Naive B cell (primary cell): ENCODE results near the gene UBXN7. TPM values are rescaled to one million over a fixed set of nuclear protein-coding genes. Genes with fewer than 3 reads are reported as not detected.
"Not testable (repeated sequence)": the region's sequence is repeated elsewhere in the genome, so short reads cannot be mapped to it uniquely, and the experiment has no call there.

ENCODE experiments used
- ATAC-seq, 2 donors: fragments of 150-1000 bp; cut with Tn5 transposase; 2 replicates each; pipeline ENCODE4 v1.10.0; 2021; ENCODE audit warnings: low read depth in 2 of 2, mild to moderate bottlenecking in 2 of 2, moderate library complexity in 2 of 2
- DNase-seq: peaks from one replicate; pipeline ENCODE4 v3.0.0; 2022
- H3K27ac Mint-ChIP-seq, 6 donors: one replicate each; pipeline ENCODE4 v1.8.0; 2020 to 2022; ENCODE audit warnings: mild to moderate bottlenecking in 6 of 6, mixed read lengths in 6 of 6, moderate library complexity in 5 of 6, inconsistent platforms in 2 of 6
- H3K27me3 Mint-ChIP-seq, 3 donors: one replicate each; pipeline ENCODE4 v1.8.0; 2021 to 2022; ENCODE audit warnings: mixed read lengths in 3 of 3, mild to moderate bottlenecking in 1 of 3
- H3K36me3 Mint-ChIP-seq, 2 donors: one replicate each; pipeline ENCODE4 v1.8.0; 2020 to 2022; ENCODE audit warnings: mixed read lengths in 2 of 2, inconsistent platforms in 1 of 2, mild to moderate bottlenecking in 1 of 2
- H3K4me1 Mint-ChIP-seq, 3 donors: one replicate each; pipeline ENCODE4 v1.8.0; 2020 to 2022; ENCODE audit warnings: mixed read lengths in 3 of 3, inconsistent platforms in 1 of 3, mild to moderate bottlenecking in 1 of 3, moderate library complexity in 1 of 3
- H3K4me3 Mint-ChIP-seq, 8 donors: one replicate each; pipeline ENCODE4 v1.8.0; 2020 to 2022; ENCODE audit warnings: mild to moderate bottlenecking in 8 of 8, mixed read lengths in 8 of 8, moderate library complexity in 8 of 8, inconsistent platforms in 2 of 8
- H3K9me3 Mint-ChIP-seq, 7 donors: one replicate each; pipeline ENCODE4 v1.8.0; 2020 to 2022; ENCODE audit warnings: mixed read lengths in 7 of 7, mild to moderate bottlenecking in 5 of 7, inconsistent platforms in 2 of 7, moderate library complexity in 1 of 7
- polyA plus RNA-seq, 6 donors: library from polyadenylated mRNA; unstranded; fragments of 300-500 nt; fragmentation: Illumina TruSeq; gene quantifications; one replicate each; pipeline ENCODE4 v1.2.3, GENCODE V29; 2021; ENCODE audit warnings: low read depth in 6 of 6

The UBXN7 gene
- polyA plus RNA-seq, 6 donors from 2014 or later, result 11.4 to 39.4 (median 32.7) TPM

GRCh38 chr3:196408565-196409300 is 23.5 kb downstream of the UBXN7 start:
- ATAC-seq, result no peak
- no peaks in the 10 kb centered on the region for H3K27me3 Mint-ChIP-seq
- peaks cover 24 to 43% (median 37%) of the 10 kb centered on the region in 3 donors for H3K4me1 Mint-ChIP-seq
- H3K9me3 Mint-ChIP-seq, result peaks cover 5 to 12% (median 6%) of the 10 kb centered on the region in 7 donors
- no peak for DNase-seq
- no peak overlapping the region for H3K4me3 Mint-ChIP-seq
- H3K36me3 Mint-ChIP-seq, result peaks cover 9 to 19% of the 10 kb centered on the region in 2 donors
- H3K27ac Mint-ChIP-seq, result peak overlapping the region in 3 of 6 donors; percentile 6 to 30 (median 14)

- Mint-ChIP-seq H3K27me3 (no peaks in the 10 kb centered on the region), H3K27ac (no peak overlapping the region), H3K36me3 (peaks cover 9 to 19% of the 10 kb centered on the region in 2 donors), H3K4me3 (no peak overlapping the region), H3K9me3 (peaks cover 5 to 12% (median 6%) of the 10 kb centered on the region in 7 donors), H3K4me1 (peaks cover 14 to 30% (median 23%) of the 10 kb centered on the region in 3 donors)
- ATAC-seq (no peak), DNase-seq (no peak)
Observed at GRCh38 chr3:196406811-196407470, 25.3 kb downstream of the UBXN7 start.

GRCh38 chr3:196400331-196400730 is 31.9 kb downstream of the UBXN7 start:
- Mint-ChIP-seq H3K9me3 (no peaks in the 10 kb centered on the region), H3K27me3 (no peaks in the 10 kb centered on the region), H3K36me3 (peaks cover 0 to 5% of the 10 kb centered on the region in 2 donors), H3K4me1 (no peaks in the 10 kb centered on the region), H3K27ac (no peak overlapping the region), H3K4me3 (no peak overlapping the region)
- no peak for DNase-seq
- ATAC-seq, result no peak

- Mint-ChIP-seq H3K36me3 (peaks cover 0 to 11% of the 10 kb centered on the region in 2 donors), H3K4me1 (no peaks in the 10 kb centered on the region), H3K4me3 (peak overlapping the region in 1 of 8 donors; percentile 30), H3K27me3 (no peaks in the 10 kb centered on the region), H3K9me3 (no peaks in the 10 kb centered on the region), H3K27ac (peak overlapping the region in 1 of 6 donors; percentile 82)
- ATAC-seq, result no peak
- DNase-seq, result no peak
Observed at GRCh38 chr3:196399485-196399945, 32.7 kb downstream of the UBXN7 start.

- ATAC-seq, result no peak
- Mint-ChIP-seq H3K36me3 (peaks cover 0 to 11% of the 10 kb centered on the region in 2 donors), H3K4me1 (no peaks in the 10 kb centered on the region), H3K27ac (peak overlapping the region in 1 of 6 donors; percentile 70), H3K9me3 (no peaks in the 10 kb centered on the region), H3K4me3 (no peak overlapping the region), H3K27me3 (no peaks in the 10 kb centered on the region)
- no peak for DNase-seq
Observed at GRCh38 chr3:196398782-196399181, 33.4 kb downstream of the UBXN7 start.

GRCh38 chr3:196397941-196398340 is 34.3 kb downstream of the UBXN7 start:
- DNase-seq (no peak), ATAC-seq (no peak)
- H3K9me3 Mint-ChIP-seq, result no peaks in the 10 kb centered on the region
- H3K27ac Mint-ChIP-seq, result peak overlapping the region in 1 of 6 donors; percentile 32
- no peak overlapping the region for H3K4me3 Mint-ChIP-seq
- no peaks in the 10 kb centered on the region for H3K27me3 Mint-ChIP-seq
- H3K36me3 Mint-ChIP-seq, result peaks cover 0 to 16% of the 10 kb centered on the region in 2 donors
- no peaks in the 10 kb centered on the region for H3K4me1 Mint-ChIP-seq

- Mint-ChIP-seq H3K27ac (no peak overlapping the region), H3K4me1 (peaks cover 4 to 15% (median 12%) of the 10 kb centered on the region in 3 donors), H3K4me3 (no peak overlapping the region), H3K27me3 (no peaks in the 10 kb centered on the region), H3K9me3 (peaks cover 0 to 17% (median 5%) of the 10 kb centered on the region in 7 donors), H3K36me3 (peaks cover 30 to 50% of the 10 kb centered on the region in 2 donors)
- no peak for ATAC-seq
- DNase-seq, result no peak
Observed at GRCh38 chr3:196390116-196390515, 42.1 kb downstream of the UBXN7 start.

- Mint-ChIP-seq H3K27me3 (no peaks in the 10 kb centered on the region), H3K4me1 (peaks cover 12 to 23% (median 14%) of the 10 kb centered on the region in 3 donors), H3K4me3 (no peak overlapping the region), H3K27ac (no peak overlapping the region), H3K9me3 (peaks cover 0 to 20% (median 5%) of the 10 kb centered on the region in 7 donors), H3K36me3 (peaks cover 31 to 44% of the 10 kb centered on the region in 2 donors)
- no peak for DNase-seq
- no peak for ATAC-seq
Observed at GRCh38 chr3:196388956-196389355, 43.3 kb downstream of the UBXN7 start.

- Mint-ChIP-seq H3K36me3 (peaks cover 38 to 39% of the 10 kb centered on the region in 2 donors), H3K9me3 (peaks cover 0 to 20% (median 7%) of the 10 kb centered on the region in 7 donors), H3K4me1 (peaks cover 20 to 33% (median 23%) of the 10 kb centered on the region in 3 donors)
- not testable (repeated sequence) for ATAC-seq, DNase-seq, H3K27ac Mint-ChIP-seq, H3K4me3 Mint-ChIP-seq, H3K27me3 Mint-ChIP-seq
Observed at GRCh38 chr3:196387941-196388340, 44.3 kb downstream of the UBXN7 start.

GRCh38 chr3:196386797-196387196 is 45.4 kb downstream of the UBXN7 start:
- DNase-seq, H3K27me3 Mint-ChIP-seq: not testable (repeated sequence)
- H3K36me3 Mint-ChIP-seq, result peaks cover 34 to 40% of the 10 kb centered on the region in 2 donors

GRCh38 chr3:196386034-196386433 is 46.2 kb downstream of the UBXN7 start:
- H3K4me3 Mint-ChIP-seq, ATAC-seq, H3K27ac Mint-ChIP-seq, H3K27me3 Mint-ChIP-seq, DNase-seq: not testable (repeated sequence)
- peaks cover 25 to 40% (median 27%) of the 10 kb centered on the region in 3 donors for H3K4me1 Mint-ChIP-seq
- H3K9me3 Mint-ChIP-seq, result peaks cover 0 to 20% (median 7%) of the 10 kb centered on the region in 7 donors
- H3K36me3 Mint-ChIP-seq, result peaks cover 30 to 46% of the 10 kb centered on the region in 2 donors

More at GRCh38 chr3:196386797-196387196, 45.4 kb downstream of the UBXN7 start:
- Mint-ChIP-seq H3K9me3 (peaks cover 0 to 20% (median 7%) of the 10 kb centered on the region in 7 donors), H3K4me1 (peaks cover 20 to 40% (median 27%) of the 10 kb centered on the region in 3 donors)
- H3K27ac Mint-ChIP-seq, ATAC-seq, H3K4me3 Mint-ChIP-seq: not testable (repeated sequence)

- ATAC-seq, H3K27me3 Mint-ChIP-seq, H3K4me3 Mint-ChIP-seq, H3K27ac Mint-ChIP-seq, DNase-seq: not testable (repeated sequence)
- peaks cover 25 to 46% of the 10 kb centered on the region in 2 donors for H3K36me3 Mint-ChIP-seq
- peaks cover 0 to 20% (median 7%) of the 10 kb centered on the region in 7 donors for H3K9me3 Mint-ChIP-seq
- H3K4me1 Mint-ChIP-seq, result peaks cover 25 to 40% (median 27%) of the 10 kb centered on the region in 3 donors
Observed at GRCh38 chr3:196385446-196385845, 46.8 kb downstream of the UBXN7 start.

- Mint-ChIP-seq H3K27ac (no peak overlapping the region), H3K36me3 (peaks cover 23 to 32% of the 10 kb centered on the region in 2 donors), H3K4me1 (peaks cover 11 to 27% (median 21%) of the 10 kb centered on the region in 3 donors), H3K27me3 (no peaks in the 10 kb centered on the region), H3K9me3 (no peaks in the 10 kb centered on the region), H3K4me3 (no peak overlapping the region)
- no peak for DNase-seq
- ATAC-seq, result no peak
Observed at GRCh38 chr3:196378146-196378841, 53.9 kb downstream of the UBXN7 start.
